Left lung (tissue), 8 donors: ENCODE results near the gene CATSPERE. TPM values are rescaled to one million over a fixed set of nuclear protein-coding genes. Genes with fewer than 3 reads are reported as not detected.

ENCODE experiments used
- polyA plus RNA-seq, 6 donors: library from polyadenylated mRNA; unstranded; fragments of 120-200 nt; gene quantifications; one replicate each; pipeline ENCODE4 v1.2.1, GENCODE V29; 2013; ENCODE audit not compliant: insufficient read length in 6 of 6
- total RNA-seq, 2 donors: library from RNA; stranded (reverse); fragmentation: NEBNext Ultra II Directional; extraction: Animal tissue kit (Norgen Biotek cat#: 25700); gene quantifications; one replicate each; pipeline ENCODE4 v1.2.1, GENCODE V29; 2021
- donor health status: DM: no; HTN: yes; CAD: no.
- donor health status: DM: no; HTN: no; CAD: no.

The CATSPERE gene
- total and polyA plus RNA-seq, 8 donors: 0.84 to 2.1 (median 1.6) TPM

Other genes with a start within 250 kb of the CATSPERE start
- 10 to 100 TPM; 37.2 to 46.3 TPM for gene ADSS2, start 9.4 kb upstream of the CATSPERE start, total RNA-seq
- 10 to 100 TPM; 46.9 to 57.5 (median 53.2) TPM for gene ADSS2, start 9.4 kb upstream of the CATSPERE start, polyA plus RNA-seq
- gene DESI2, start 191.9 kb downstream of the CATSPERE start, total RNA-seq: 10 to 100 TPM; 48.3 to 50.7 TPM
- gene DESI2, start 191.9 kb downstream of the CATSPERE start, polyA plus RNA-seq: 10 to 100 TPM; 66.6 to 77.0 (median 69.7) TPM